PC-9 (cell line): Measurements from ENCODE around the gene ADIRF. TPM values are rescaled to one million over a fixed set of nuclear protein-coding genes. Genes with fewer than 3 reads are reported as not detected.

ENCODE experiments used
- Bru-seq: library from RNA; stranded (reverse); fragments of 400-500 nt; gene quantifications from one replicate; lab custom pipeline; 2021; lab: Mats Ljungman, UMichigan
- BruChase-seq, 2 experiments: library from RNA; stranded (reverse); fragments of 400-500 nt; gene quantifications; one replicate each; lab custom pipeline; 2021; lab: Mats Ljungman, UMichigan
- BruUV-seq: library from RNA; stranded (reverse); fragments of 400-500 nt; replicated peaks from 2 replicates; lab custom pipeline; 2021; lab: Mats Ljungman, UMichigan
- CTCF ChIA-PET: fragments of 300-600 bp; sonication (Branson Sonifier 250); formaldehyde crosslinking; loops from one replicate; lab custom pipeline; 2022; ENCODE audit warnings: antibody characterized with exemption; lab: Charles Lee
- POLR2A ChIA-PET: fragments of 300-600 bp; sonication (Branson Sonifier 250); formaldehyde crosslinking; loops from one replicate; lab custom pipeline; 2022; ENCODE audit warnings: antibody characterized with exemption; ENCODE audit not compliant: unreplicated experiment; lab: Charles Lee
- DNase-seq, 2 experiments: peaks; one replicate each; pipeline versions ENCODE4 v3.0.0 to v3.0.0-alpha.2; 2015 to 2022; ENCODE audit warnings: mixed read lengths in 1 of 2
- H2AFZ ChIP-seq: fragments of 200-600 bp; sonication (generic); 2 replicates; pipeline ENCODE4 v1.8.1; 2017; ENCODE audit warnings: antibody characterized with exemption
- H3F3A ChIP-seq: fragments of 200-600 bp; sonication (generic); 2 replicates; pipeline ENCODE4 v1.8.1; 2017; ENCODE audit warnings: antibody characterized with exemption, mild to moderate bottlenecking, low read depth; ENCODE audit not compliant: insufficient read depth
- H3K27ac ChIP-seq: fragments of 200-600 bp; sonication (generic); 2 replicates; pipeline ENCODE4 v1.6.1; 2016; ENCODE audit warnings: mixed run types
- H3K27me3 ChIP-seq: fragments of 200-600 bp; sonication (generic); 2 replicates; pipeline ENCODE4 v1.6.1; 2016; ENCODE audit warnings: low read depth, mixed run types; ENCODE audit not compliant: insufficient read depth
- H3K36me3 ChIP-seq: fragments of 200-600 bp; sonication (generic); 2 replicates; pipeline ENCODE4 v1.6.1; 2016; ENCODE audit warnings: low read depth, mixed run types
- H3K4me1 ChIP-seq: fragments of 200-600 bp; sonication (generic); replicated peaks from 2 replicates; pipeline ENCODE4 v1.6.1; 2016; ENCODE audit warnings: mixed run types; ENCODE audit not compliant: insufficient read depth
- H3K4me2 ChIP-seq: fragments of 200-600 bp; sonication (generic); 2 replicates; pipeline ENCODE4 v1.6.1; 2017; ENCODE audit warnings: mixed run types
- H3K4me3 ChIP-seq: fragments of 200-600 bp; sonication (generic); 2 replicates; pipeline ENCODE4 v1.6.1; 2016; ENCODE audit warnings: mixed run types
- H3K79me2 ChIP-seq: fragments of 200-600 bp; sonication (generic); 2 replicates; pipeline ENCODE4 v1.6.1; 2017; ENCODE audit warnings: low read depth, mixed run types
- H3K9me2 ChIP-seq: fragments of 200-600 bp; sonication (generic); 2 replicates; pipeline ENCODE4 v1.8.1; 2017; ENCODE audit warnings: mild to moderate bottlenecking; ENCODE audit not compliant: insufficient read depth
- H3K9me3 ChIP-seq: fragments of 200-600 bp; sonication (generic); 2 replicates; pipeline ENCODE4 v1.8.1; 2016; ENCODE audit warnings: low read depth; ENCODE audit not compliant: insufficient read depth
- H4K20me1 ChIP-seq: fragments of 200-600 bp; sonication (generic); 2 replicates; pipeline ENCODE4 v1.8.1; 2017; ENCODE audit not compliant: insufficient read depth
- EZH2 ChIP-seq: fragments of 200-600 bp; sonication (generic); IDR thresholded peaks from 2 replicates; pipeline ENCODE4 v1.8.0; 2017; ENCODE audit warnings: antibody characterized with exemption, low read depth
- intact Hi-C: fragments of 100-400 bp; cut with micrococcal nuclease; formaldehyde crosslinking; loops from one replicate; pipeline ENCODE4 v1.10.0; 2022; ENCODE audit not compliant: unreplicated experiment
- long read RNA-seq: library from polyadenylated mRNA; stranded (forward); transcript quantifications from one replicate; pipeline ENCODE4 v2.0.0, GENCODE V29; 2022
- total RNA-seq: library from RNA; stranded (reverse); gene quantifications from 2 replicates; pipeline ENCODE4 v1.2.3, GENCODE V29; 2021
- TF ChIP-seq, protein P1 (sequence below): fragments of 200-600 bp; sonication (generic); conservative IDR thresholded peaks from 2 replicates; pipeline ENCODE4 v1.6.1; 2017; ENCODE audit warnings: mixed run types, antibody characterized with exemption, mild to moderate bottlenecking, moderate library complexity

The ADIRF gene
- total RNA-seq (51.0 and 72.8 TPM in 2 replicates), Bru-seq, nascent RNA (percentile 55 among the genes with signal in this experiment), BruChase-seq, experiment 1, labeled RNA remaining after a 2-hour chase (percentile 60 among the genes with signal in this experiment), BruChase-seq, experiment 2, labeled RNA remaining after a 6-hour chase (percentile 60 among the genes with signal in this experiment)
- long read RNA-seq, transcript ADIRF-202 (2 exons, 229 nt) = minor isoform, 26 of 240 reads
- long read RNA-seq, transcript ADIRF-201 (3 exons, 917 nt) = major isoform, 208 of 240 reads
- long read RNA-seq, partial matches to known transcripts = 2 of 240 reads
- long read RNA-seq, other reads (novel, unspliced or antisense) = 4 of 240 reads

DNA sequence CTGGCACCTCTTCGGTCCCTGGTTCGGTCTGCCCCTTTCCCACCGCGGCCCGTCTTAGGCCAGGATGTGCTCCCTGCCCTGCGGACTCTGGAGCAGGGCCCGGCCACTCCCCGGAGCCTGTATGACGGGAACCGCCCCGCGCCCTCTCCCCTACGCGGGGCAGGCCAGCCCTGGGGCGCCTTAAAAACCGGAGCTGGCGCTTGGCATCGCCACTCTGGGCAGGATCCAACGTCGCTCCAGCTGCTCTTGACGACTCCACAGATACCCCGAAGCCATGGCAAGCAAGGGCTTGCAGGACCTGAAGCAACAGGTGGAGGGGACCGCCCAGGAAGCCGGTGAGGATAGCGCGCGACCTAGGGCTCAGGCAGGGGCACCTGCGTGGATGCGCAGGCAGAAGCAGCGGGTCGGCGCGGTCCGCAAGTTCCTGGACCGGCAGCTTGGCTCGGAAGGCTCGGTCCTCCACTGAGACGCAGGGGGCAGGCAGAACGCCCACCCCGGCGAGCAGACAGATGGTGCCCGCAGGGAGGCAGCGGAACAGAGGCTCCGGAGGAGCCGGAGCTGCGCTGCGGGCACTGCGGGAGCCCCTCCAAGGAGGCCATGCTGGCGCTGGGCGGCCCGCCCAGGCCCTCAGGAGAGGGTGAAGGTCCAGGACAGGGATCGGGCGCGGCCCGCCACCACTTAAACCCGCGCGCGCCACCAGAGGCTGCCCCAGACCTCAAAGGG, at the start of gene ADIRF:
Gene ADIRF, plus strand, starts transcription at position 212 of the 723 bp plus-strand sequence. Its CDS starts 63 bp downstream, at position 275.
- Histone ChIP-seq H3K27me3 (no peaks in the 10 kb centered on the region), H3K9me2 (no peaks in the 10 kb centered on the region), H4K20me1 (no peaks in the 10 kb centered on the region), H3K9me3 (no peaks in the 10 kb centered on the region), H3K36me3 (no peaks in the 10 kb centered on the region), H2AFZ (peak within 1 kb of the TSS; percentile 76), H3K4me2 (peak within 1 kb of the TSS; percentile 95), H3K79me2 (peaks cover 27% of the 10 kb centered on the region), H3K27ac (peak within 1 kb of the TSS; percentile 91), H3K4me1 (peaks cover 48% of the 10 kb centered on the region), H3K4me3 (peak within 1 kb of the TSS; percentile 81), H3F3A (peaks cover 32% of the 10 kb centered on the region)
- TF ChIP-seq EZH2 = no peak
- TF ChIP-seq, protein P1, sequence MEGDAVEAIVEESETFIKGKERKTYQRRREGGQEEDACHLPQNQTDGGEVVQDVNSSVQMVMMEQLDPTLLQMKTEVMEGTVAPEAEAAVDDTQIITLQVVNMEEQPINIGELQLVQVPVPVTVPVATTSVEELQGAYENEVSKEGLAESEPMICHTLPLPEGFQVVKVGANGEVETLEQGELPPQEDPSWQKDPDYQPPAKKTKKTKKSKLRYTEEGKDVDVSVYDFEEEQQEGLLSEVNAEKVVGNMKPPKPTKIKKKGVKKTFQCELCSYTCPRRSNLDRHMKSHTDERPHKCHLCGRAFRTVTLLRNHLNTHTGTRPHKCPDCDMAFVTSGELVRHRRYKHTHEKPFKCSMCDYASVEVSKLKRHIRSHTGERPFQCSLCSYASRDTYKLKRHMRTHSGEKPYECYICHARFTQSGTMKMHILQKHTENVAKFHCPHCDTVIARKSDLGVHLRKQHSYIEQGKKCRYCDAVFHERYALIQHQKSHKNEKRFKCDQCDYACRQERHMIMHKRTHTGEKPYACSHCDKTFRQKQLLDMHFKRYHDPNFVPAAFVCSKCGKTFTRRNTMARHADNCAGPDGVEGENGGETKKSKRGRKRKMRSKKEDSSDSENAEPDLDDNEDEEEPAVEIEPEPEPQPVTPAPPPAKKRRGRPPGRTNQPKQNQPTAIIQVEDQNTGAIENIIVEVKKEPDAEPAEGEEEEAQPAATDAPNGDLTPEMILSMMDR = no peak
- intact Hi-C loops = no loop called here
- no TSS peak for BruUV-seq
- peak; percentile 58 to 76 for DNase-seq
- ChIA-PET POLR2A (interaction anchor here (0.6 kb wide), 2 partner anchors 29 to 878 kb away, joined by 6 to 7 read pairs; no protein-coding TSS in a partner anchor), CTCF (interaction anchor here (0.5 kb wide), 2 partner anchors 71 to 101 kb away, joined by 4 to 14 read pairs; no protein-coding TSS in a partner anchor)

DNA sequence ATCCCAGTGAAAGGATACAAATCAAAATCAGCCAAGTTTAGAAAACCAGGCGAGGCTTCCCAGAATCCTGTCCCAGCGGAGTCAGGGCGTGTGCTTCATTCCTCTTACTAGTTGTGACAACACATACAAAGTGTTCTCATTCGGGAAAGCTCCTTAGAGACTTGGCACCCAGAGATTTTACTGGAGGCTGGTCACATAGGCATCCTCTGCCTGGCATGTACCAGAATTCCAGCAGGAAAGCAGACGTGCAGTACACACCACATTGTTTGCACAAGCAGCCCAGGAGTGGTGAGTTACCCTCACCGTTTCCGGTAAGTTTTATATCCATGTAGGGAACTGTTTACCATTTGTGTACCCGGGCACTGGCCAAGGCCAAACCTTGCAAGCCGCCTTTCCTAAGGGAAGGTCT, 45.7 kb upstream of the ADIRF start:
- H3K9me3 ChIP-seq = no peaks in the 10 kb centered on the region
- H3K36me3 ChIP-seq = no peaks in the 10 kb centered on the region

More for the DNA sequence above, 45.7 kb upstream of the ADIRF start:
- POLR2A ChIA-PET = no interaction called here
- intact Hi-C loops = no loop called here
- H3K27ac ChIP-seq = no peak overlapping the region
- CTCF ChIA-PET = no interaction called here
- H3K4me2 ChIP-seq = no peak overlapping the region
- BruUV-seq = no TSS peak
- no peak for DNase-seq
- H3F3A ChIP-seq = no peaks in the 10 kb centered on the region
- H4K20me1 ChIP-seq = no peaks in the 10 kb centered on the region
- H3K9me2 ChIP-seq = no peaks in the 10 kb centered on the region
- H2AFZ ChIP-seq = no peak overlapping the region
- no peaks in the 10 kb centered on the region for H3K79me2 ChIP-seq
- no peaks in the 10 kb centered on the region for H3K27me3 ChIP-seq
- no peaks in the 10 kb centered on the region for H3K4me1 ChIP-seq
- no peak for TF ChIP-seq EZH2
- TF ChIP-seq, protein P1 = no peak
- H3K4me3 ChIP-seq = no peak overlapping the region
